Frontal cortex (tissue), 4 donors: ENCODE data around the gene TAS2R60. TPM values are rescaled to one million over a fixed set of nuclear protein-coding genes. Genes with fewer than 3 reads are reported as not detected.
A peak's percentile ranks its signal among the peaks of the same experiment; 100 is the strongest.
"Not testable (repeated sequence)": the region's sequence is repeated elsewhere in the genome, so short reads cannot be mapped to it uniquely, and the experiment has no call there.

Source experiments
- DNase-seq, 2 donors: peaks; one replicate each; pipeline ENCODE4 v3.0.0; 2012; ENCODE audit warnings: low spot score in 2 of 2
- FAIRE-seq: peaks from 2 replicates; lab custom pipeline; 2012; peaks lifted over from hg19 to GRCh38; lab: Jason Lieb, UNC
- total RNA-seq: library from RNA; depleted of rRNA; stranded (reverse); fragments of >200 nt; gene quantifications from one replicate; pipeline ENCODE4 v1.2.3, GENCODE V29; 2014
- donor health status: control.
- donor health status: control.
- donor health status: control.

Gene TAS2R60
- total RNA-seq, 1 donor from 2014 or later: not detected

- DNase-seq: no peak
- no peak for FAIRE-seq
These were observed 34.3 kb upstream of the TAS2R60 start, which contains the start of gene EPHA1 for GRCh38 chr7:143408686-143409561. TSS of gene EPHA1 (minus strand) at chr7:143408856. CDS start at chr7:143408805, 51 bp downstream.

- FAIRE-seq: no peak
- no peak for DNase-seq
These were observed 32.7 kb upstream of the TAS2R60 start for GRCh38 chr7:143410521-143411004.

- FAIRE-seq (no peak), DNase-seq (no peak)
These were observed 31.1 kb upstream of the TAS2R60 start for GRCh38 chr7:143411976-143412708.

GRCh38 chr7:143413123-143413522 is 30.1 kb upstream of the TAS2R60 start:
- DNase-seq (no peak), FAIRE-seq (no peak)

GRCh38 chr7:143415209-143415608 is 28.0 kb upstream of the TAS2R60 start:
- DNase-seq, FAIRE-seq: not testable (repeated sequence)

- DNase-seq: no peak
These were observed 27.4 kb upstream of the TAS2R60 start for GRCh38 chr7:143415742-143416397.

GRCh38 chr7:143416565-143417149 is 26.6 kb upstream of the TAS2R60 start:
- peak; percentile 60 to 70 for DNase-seq
- FAIRE-seq: peak; percentile 74

More at GRCh38 chr7:143415742-143416397, 27.4 kb upstream of the TAS2R60 start:
- no peak for FAIRE-seq

- FAIRE-seq (no peak), DNase-seq (peak in 1 of 2 donors; percentile 5)
These were observed 25.4 kb upstream of the TAS2R60 start for GRCh38 chr7:143417734-143418383.

GRCh38 chr7:143418681-143419458 is 24.4 kb upstream of the TAS2R60 start:
- no peak for DNase-seq
- no peak for FAIRE-seq

- DNase-seq: no peak
- no peak for FAIRE-seq
These were observed 23.4 kb upstream of the TAS2R60 start for GRCh38 chr7:143419880-143420279.

- not testable (repeated sequence) for FAIRE-seq
These were observed 22.6 kb upstream of the TAS2R60 start for GRCh38 chr7:143420624-143421023.

GRCh38 chr7:143422033-143422432 is 21.2 kb upstream of the TAS2R60 start:
- no peak for DNase-seq
- no peak for FAIRE-seq

More at GRCh38 chr7:143420624-143421023, 22.6 kb upstream of the TAS2R60 start:
- DNase-seq: not testable (repeated sequence)

- not testable (repeated sequence) for FAIRE-seq, DNase-seq
These were observed 18.8 kb upstream of the TAS2R60 start for GRCh38 chr7:143424476-143424875.

- no peak for FAIRE-seq
- no peak for DNase-seq
These were observed 16.6 kb upstream of the TAS2R60 start for GRCh38 chr7:143426479-143427142.

GRCh38 chr7:143429770-143430698 is 13.2 kb upstream of the TAS2R60 start:
- FAIRE-seq: no peak
- DNase-seq: no peak

GRCh38 chr7:143431109-143431508 is 12.1 kb upstream of the TAS2R60 start:
- DNase-seq (no peak), FAIRE-seq (no peak)

GRCh38 chr7:143433759-143434158 is 9.5 kb upstream of the TAS2R60 start:
- DNase-seq (no peak), FAIRE-seq (no peak)
